Measurements from ENCODE around the gene BACE2. TPM values are rescaled to one million over a fixed set of nuclear protein-coding genes. Genes with fewer than 3 reads are reported as not detected.

The BACE2 gene
- total RNA-seq, 1 experiment from 2014 or later = 23.2 TPM

DNA sequence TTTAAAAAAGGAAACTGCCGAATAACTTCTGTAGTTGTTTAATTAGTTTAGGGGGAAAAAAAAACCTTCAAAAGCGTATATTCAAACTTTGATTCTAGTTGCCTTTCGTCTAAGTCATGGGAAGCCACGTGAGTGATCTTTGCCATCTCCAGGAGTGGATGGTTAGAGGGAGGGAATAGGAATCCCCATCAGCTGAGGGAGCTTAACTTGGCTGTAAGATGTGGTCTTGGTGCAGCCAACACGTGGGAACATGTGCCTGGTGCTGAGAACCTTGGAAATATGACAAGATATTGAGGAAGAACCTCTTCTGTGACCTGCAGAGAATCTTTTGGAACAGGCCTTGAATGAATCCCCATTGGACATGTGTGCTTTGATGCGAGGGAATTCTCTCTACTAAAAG is 1.7 kb downstream of the BACE2 start:
- no peaks in the 10 kb centered on the region for H3K9me2 ChIP-seq (ENCODE audit: insufficient read depth)
- H3K4me3 ChIP-seq (replicated peaks in 1 of 2; ENCODE audit: low read depth in 1 of 2, low read length in 2 of 2) = peak overlapping the region in 1 of 2 experiments; percentile 77; a peak in 3 of 4 replicates
- no peaks in the 10 kb centered on the region for H3K27me3 ChIP-seq (ENCODE audit: insufficient read depth, low read length)
- BruUV-seq (replicated peaks) = TSS peak; percentile 57
- H3K4me2 ChIP-seq (ENCODE audit: low read length) = peak overlapping the region; percentile 95
- H3K36me3 ChIP-seq (ENCODE audit: control insufficient read depth in 1 of 2, insufficient read depth in 2 of 2, low read length in 2 of 2) = no peaks in the 10 kb centered on the region
- ChIA-PET RAD21 (ENCODE audit: low non-redundant PET in 1 of 2, low total read pairs in 2 of 2, uncharacterized antibody in 2 of 2, unreplicated experiment in 2 of 2) (interaction anchor here in 1 of 2 experiments (1.1 kb wide), 1 partner anchor 114 kb away, joined by 4 read pairs; no protein-coding TSS in a partner anchor), POLR2A (no interaction called here), CTCF (interaction anchor here (1.2 to 1.6 kb wide), 2 partner anchors 25 to 51 kb away, joined by 3 to 8 read pairs; no protein-coding TSS in a partner anchor)
- ATAC-seq = no peak
- no peak overlapping the region for H3K27ac ChIP-seq (ENCODE audit: low read depth, low read length)
- DNase-seq (ENCODE audit: low read depth, low spot score) = no peak
- peaks cover 30% of the 10 kb centered on the region; the same call in 1 of the 2 replicates for H3K79me2 ChIP-seq (ENCODE audit: insufficient read depth, low read length)
- H3K9ac ChIP-seq (ENCODE audit: low read length) = peak overlapping the region; percentile 59; the same call in 1 of the 2 replicates
- peaks cover 7 to 30% of the 10 kb centered on the region in 2 experiments; a peak in 3 of 4 replicates for H3K4me1 ChIP-seq (ENCODE audit: control insufficient read depth in 1 of 2, insufficient read depth in 2 of 2, low read length in 2 of 2)
- no peak overlapping the region for H2AFZ ChIP-seq (ENCODE audit: low read depth, low read length, poor library complexity, severe bottlenecking)
- TF ChIP-seq SP1 (IDR thresholded peaks at IDR 0.05; ENCODE audit: low read depth) (no peak), CBX3 (IDR thresholded peaks at IDR 0.05; ENCODE audit: low read depth) (no peak), EZH2 (IDR thresholded peaks at IDR 0.05) (no peak), FOSL1 (IDR thresholded peaks at IDR 0.05; ENCODE audit: low read depth) (no peak), RAD21 (IDR thresholded peaks at IDR 0.05; ENCODE audit: low read depth) (no peak), ELF1 (IDR thresholded peaks at IDR 0.05; ENCODE audit: borderline replicate concordance, low read depth) (no peak), POLR2A (IDR thresholded peaks at IDR 0.05; ENCODE audit: borderline replicate concordance, extremely low read depth, insufficient read depth, insufficient read length) (no peak), JUND (IDR thresholded peaks at IDR 0.05) (no peak), SIN3A (IDR thresholded peaks at IDR 0.05; ENCODE audit: low read depth) (no peak), EZH2phosphoT487 (IDR thresholded peaks at IDR 0.05; ENCODE audit: borderline replicate concordance) (no peak), TCF7L2 (IDR thresholded peaks at IDR 0.05; ENCODE audit: borderline replicate concordance, extremely low read depth, insufficient read depth, insufficient read length) (no peak), POLR2AphosphoS5 (IDR thresholded peaks at IDR 0.05; ENCODE audit: low read depth, low read length) (no peak), ZNF274 (IDR thresholded peaks at IDR 0.05; ENCODE audit: low read depth, low read length) (no peak), SRF (IDR thresholded peaks at IDR 0.05; ENCODE audit: low read depth) (no peak)
- TF ChIP-seq, protein P1, sequence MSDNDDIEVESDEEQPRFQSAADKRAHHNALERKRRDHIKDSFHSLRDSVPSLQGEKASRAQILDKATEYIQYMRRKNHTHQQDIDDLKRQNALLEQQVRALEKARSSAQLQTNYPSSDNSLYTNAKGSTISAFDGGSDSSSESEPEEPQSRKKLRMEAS (IDR thresholded peaks at IDR 0.05) = no peak
- TF ChIP-seq, protein P2, sequence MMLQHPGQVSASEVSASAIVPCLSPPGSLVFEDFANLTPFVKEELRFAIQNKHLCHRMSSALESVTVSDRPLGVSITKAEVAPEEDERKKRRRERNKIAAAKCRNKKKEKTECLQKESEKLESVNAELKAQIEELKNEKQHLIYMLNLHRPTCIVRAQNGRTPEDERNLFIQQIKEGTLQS (IDR thresholded peaks at IDR 0.05) = no peak
- TF ChIP-seq, protein P3, sequence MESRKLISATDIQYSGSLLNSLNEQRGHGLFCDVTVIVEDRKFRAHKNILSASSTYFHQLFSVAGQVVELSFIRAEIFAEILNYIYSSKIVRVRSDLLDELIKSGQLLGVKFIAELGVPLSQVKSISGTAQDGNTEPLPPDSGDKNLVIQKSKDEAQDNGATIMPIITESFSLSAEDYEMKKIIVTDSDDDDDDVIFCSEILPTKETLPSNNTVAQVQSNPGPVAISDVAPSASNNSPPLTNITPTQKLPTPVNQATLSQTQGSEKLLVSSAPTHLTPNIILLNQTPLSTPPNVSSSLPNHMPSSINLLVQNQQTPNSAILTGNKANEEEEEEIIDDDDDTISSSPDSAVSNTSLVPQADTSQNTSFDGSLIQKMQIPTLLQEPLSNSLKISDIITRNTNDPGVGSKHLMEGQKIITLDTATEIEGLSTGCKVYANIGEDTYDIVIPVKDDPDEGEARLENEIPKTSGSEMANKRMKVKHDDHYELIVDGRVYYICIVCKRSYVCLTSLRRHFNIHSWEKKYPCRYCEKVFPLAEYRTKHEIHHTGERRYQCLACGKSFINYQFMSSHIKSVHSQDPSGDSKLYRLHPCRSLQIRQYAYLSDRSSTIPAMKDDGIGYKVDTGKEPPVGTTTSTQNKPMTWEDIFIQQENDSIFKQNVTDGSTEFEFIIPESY (IDR thresholded peaks at IDR 0.05; ENCODE audit: extremely low read depth, insufficient replicate concordance, low read length) = no peak
- TF ChIP-seq, protein P4, sequence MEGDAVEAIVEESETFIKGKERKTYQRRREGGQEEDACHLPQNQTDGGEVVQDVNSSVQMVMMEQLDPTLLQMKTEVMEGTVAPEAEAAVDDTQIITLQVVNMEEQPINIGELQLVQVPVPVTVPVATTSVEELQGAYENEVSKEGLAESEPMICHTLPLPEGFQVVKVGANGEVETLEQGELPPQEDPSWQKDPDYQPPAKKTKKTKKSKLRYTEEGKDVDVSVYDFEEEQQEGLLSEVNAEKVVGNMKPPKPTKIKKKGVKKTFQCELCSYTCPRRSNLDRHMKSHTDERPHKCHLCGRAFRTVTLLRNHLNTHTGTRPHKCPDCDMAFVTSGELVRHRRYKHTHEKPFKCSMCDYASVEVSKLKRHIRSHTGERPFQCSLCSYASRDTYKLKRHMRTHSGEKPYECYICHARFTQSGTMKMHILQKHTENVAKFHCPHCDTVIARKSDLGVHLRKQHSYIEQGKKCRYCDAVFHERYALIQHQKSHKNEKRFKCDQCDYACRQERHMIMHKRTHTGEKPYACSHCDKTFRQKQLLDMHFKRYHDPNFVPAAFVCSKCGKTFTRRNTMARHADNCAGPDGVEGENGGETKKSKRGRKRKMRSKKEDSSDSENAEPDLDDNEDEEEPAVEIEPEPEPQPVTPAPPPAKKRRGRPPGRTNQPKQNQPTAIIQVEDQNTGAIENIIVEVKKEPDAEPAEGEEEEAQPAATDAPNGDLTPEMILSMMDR (IDR thresholded peaks at IDR 0.05 in 2 of 3, conservative IDR thresholded peaks at IDR 0.05 in 1 of 3; ENCODE audit: borderline replicate concordance in 1 of 3, insufficient read depth in 1 of 3, low read depth in 2 of 3, low read length in 2 of 3) = no peak
- intact Hi-C loops (cut with micrococcal nuclease) = no loop called here
- H3K9me3 ChIP-seq (ENCODE audit: control insufficient read depth in 1 of 2, insufficient read depth in 1 of 2, low read depth in 1 of 2, low read length in 2 of 2) = no peaks in the 10 kb centered on the region
- no peaks in the 10 kb centered on the region; the same call in 1 of the 2 replicates for H4K20me1 ChIP-seq (ENCODE audit: insufficient read depth)

All from HCT116 (cell line).